ENCODE data around the gene SIPA1L3. TPM values are rescaled to one million over a fixed set of nuclear protein-coding genes. Genes with fewer than 3 reads are reported as not detected.

SIPA1L3 gene
- total and polyA plus RNA-seq, 9 of the 15 experiments (the other 6 are each of a cell fraction or from before 2014, with no cell fraction given): 0.01 to 6.1 (median 2.5) TPM

DNA sequence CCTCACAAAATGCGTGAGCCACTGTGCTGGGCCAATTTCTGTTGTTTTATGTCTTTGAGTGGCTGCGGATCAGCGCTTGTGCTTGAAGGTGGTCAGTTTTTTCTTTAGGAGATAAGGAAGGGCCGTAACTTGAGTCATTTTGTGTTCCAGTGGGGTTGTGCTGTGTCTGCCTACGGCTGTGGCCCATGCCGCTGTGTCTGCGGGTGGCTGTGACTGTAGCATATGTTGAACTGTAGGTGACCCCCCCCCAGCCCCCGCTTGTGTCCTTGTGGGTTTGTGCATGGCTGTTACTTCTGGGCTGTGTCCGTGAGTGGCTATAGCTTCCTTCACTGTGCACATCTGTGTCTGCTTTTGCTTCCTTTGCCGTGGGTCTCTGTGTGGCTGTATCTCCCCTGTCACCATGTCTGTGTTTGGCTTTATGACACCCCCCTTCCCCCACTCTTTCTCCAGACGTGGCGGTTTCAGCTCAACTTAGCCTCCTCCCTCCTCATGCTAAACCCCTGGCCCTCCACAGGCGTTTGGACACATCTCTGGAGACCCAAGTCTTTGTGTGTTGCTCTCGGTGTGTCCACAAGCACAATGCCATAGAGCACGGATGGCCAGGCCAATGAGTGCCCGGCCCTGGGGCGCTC lies 348.5 kb downstream of the SIPA1L3 start (continued):
- no peak for TF ChIP-seq TAF9B (IDR thresholded peaks at IDR 0.05; ENCODE audit: partially characterized antibody)
- TF ChIP-seq ERF (CRISPR knock-in tag; IDR thresholded peaks at IDR 0.05): no peak
- no peak for TF ChIP-seq LARP7 (IDR thresholded peaks at IDR 0.05)
- no peak for TF ChIP-seq MECOM (CRISPR knock-in tag; IDR thresholded peaks at IDR 0.05)
- TF ChIP-seq, protein P1, sequence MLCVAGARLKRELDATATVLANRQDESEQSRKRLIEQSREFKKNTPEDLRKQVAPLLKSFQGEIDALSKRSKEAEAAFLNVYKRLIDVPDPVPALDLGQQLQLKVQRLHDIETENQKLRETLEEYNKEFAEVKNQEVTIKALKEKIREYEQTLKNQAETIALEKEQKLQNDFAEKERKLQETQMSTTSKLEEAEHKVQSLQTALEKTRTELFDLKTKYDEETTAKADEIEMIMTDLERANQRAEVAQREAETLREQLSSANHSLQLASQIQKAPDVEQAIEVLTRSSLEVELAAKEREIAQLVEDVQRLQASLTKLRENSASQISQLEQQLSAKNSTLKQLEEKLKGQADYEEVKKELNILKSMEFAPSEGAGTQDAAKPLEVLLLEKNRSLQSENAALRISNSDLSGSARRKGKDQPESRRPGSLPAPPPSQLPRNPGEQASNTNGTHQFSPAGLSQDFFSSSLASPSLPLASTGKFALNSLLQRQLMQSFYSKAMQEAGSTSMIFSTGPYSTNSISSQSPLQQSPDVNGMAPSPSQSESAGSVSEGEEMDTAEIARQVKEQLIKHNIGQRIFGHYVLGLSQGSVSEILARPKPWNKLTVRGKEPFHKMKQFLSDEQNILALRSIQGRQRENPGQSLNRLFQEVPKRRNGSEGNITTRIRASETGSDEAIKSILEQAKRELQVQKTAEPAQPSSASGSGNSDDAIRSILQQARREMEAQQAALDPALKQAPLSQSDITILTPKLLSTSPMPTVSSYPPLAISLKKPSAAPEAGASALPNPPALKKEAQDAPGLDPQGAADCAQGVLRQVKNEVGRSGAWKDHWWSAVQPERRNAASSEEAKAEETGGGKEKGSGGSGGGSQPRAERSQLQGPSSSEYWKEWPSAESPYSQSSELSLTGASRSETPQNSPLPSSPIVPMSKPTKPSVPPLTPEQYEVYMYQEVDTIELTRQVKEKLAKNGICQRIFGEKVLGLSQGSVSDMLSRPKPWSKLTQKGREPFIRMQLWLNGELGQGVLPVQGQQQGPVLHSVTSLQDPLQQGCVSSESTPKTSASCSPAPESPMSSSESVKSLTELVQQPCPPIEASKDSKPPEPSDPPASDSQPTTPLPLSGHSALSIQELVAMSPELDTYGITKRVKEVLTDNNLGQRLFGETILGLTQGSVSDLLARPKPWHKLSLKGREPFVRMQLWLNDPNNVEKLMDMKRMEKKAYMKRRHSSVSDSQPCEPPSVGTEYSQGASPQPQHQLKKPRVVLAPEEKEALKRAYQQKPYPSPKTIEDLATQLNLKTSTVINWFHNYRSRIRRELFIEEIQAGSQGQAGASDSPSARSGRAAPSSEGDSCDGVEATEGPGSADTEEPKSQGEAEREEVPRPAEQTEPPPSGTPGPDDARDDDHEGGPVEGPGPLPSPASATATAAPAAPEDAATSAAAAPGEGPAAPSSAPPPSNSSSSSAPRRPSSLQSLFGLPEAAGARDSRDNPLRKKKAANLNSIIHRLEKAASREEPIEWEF (CRISPR knock-in tag; IDR thresholded peaks at IDR 0.05): no peak
- TF ChIP-seq SNRNP70 (optimal IDR thresholded peaks at IDR 0.05; ENCODE audit: low read depth, low read length): no peak
- TF ChIP-seq PRMT5 (CRISPR knock-in tag; IDR thresholded peaks at IDR 0.05): no peak
- TF ChIP-seq STAG1 (CRISPR knock-in tag; IDR thresholded peaks at IDR 0.05; ENCODE audit: borderline replicate concordance): no peak
- TF ChIP-seq, protein P2, sequence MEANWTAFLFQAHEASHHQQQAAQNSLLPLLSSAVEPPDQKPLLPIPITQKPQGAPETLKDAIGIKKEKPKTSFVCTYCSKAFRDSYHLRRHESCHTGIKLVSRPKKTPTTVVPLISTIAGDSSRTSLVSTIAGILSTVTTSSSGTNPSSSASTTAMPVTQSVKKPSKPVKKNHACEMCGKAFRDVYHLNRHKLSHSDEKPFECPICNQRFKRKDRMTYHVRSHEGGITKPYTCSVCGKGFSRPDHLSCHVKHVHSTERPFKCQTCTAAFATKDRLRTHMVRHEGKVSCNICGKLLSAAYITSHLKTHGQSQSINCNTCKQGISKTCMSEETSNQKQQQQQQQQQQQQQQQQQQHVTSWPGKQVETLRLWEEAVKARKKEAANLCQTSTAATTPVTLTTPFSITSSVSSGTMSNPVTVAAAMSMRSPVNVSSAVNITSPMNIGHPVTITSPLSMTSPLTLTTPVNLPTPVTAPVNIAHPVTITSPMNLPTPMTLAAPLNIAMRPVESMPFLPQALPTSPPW (CRISPR knock-in tag; IDR thresholded peaks at IDR 0.05): peak; percentile 85
- TF ChIP-seq, protein P3, sequence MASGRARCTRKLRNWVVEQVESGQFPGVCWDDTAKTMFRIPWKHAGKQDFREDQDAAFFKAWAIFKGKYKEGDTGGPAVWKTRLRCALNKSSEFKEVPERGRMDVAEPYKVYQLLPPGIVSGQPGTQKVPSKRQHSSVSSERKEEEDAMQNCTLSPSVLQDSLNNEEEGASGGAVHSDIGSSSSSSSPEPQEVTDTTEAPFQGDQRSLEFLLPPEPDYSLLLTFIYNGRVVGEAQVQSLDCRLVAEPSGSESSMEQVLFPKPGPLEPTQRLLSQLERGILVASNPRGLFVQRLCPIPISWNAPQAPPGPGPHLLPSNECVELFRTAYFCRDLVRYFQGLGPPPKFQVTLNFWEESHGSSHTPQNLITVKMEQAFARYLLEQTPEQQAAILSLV (tag; IDR thresholded peaks at IDR 0.05): no peak
- no peak for TF ChIP-seq ZNF695 (CRISPR knock-in tag; IDR thresholded peaks at IDR 0.05)
- no peak for TF ChIP-seq MYBL2 (IDR thresholded peaks at IDR 0.05; ENCODE audit: low read depth)
- TF ChIP-seq MYBL2 (CRISPR knock-in tag; IDR thresholded peaks at IDR 0.05; ENCODE audit: borderline replicate concordance): no peak
- TF ChIP-seq, protein P4, sequence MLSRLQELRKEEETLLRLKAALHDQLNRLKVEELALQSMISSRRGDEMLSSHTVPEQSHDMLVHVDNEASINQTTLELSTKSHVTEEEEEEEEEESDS (CRISPR knock-in tag; IDR thresholded peaks at IDR 0.05): no peak
- TF ChIP-seq HNRNPH1 (optimal IDR thresholded peaks at IDR 0.05; ENCODE audit: low read depth, low read length): no peak
- TF ChIP-seq, protein P5, sequence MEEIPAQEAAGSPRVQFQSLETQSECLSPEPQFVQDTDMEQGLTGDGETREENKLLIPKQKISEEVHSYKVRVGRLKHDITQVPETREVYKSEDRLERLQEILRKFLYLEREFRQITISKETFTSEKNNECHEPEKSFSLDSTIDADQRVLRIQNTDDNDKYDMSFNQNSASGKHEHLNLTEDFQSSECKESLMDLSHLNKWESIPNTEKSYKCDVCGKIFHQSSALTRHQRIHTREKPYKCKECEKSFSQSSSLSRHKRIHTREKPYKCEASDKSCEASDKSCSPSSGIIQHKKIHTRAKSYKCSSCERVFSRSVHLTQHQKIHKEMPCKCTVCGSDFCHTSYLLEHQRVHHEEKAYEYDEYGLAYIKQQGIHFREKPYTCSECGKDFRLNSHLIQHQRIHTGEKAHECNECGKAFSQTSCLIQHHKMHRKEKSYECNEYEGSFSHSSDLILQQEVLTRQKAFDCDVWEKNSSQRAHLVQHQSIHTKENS (CRISPR knock-in tag; IDR thresholded peaks at IDR 0.05): no peak
- TF ChIP-seq JUNB (CRISPR knock-in tag; conservative IDR thresholded peaks at IDR 0.05): no peak
- no peak for TF ChIP-seq ZNF165 (CRISPR knock-in tag; IDR thresholded peaks at IDR 0.05; ENCODE audit: borderline replicate concordance)

All from K562 (cell line).